ENCODE results near the gene ENDOD1. TPM values are rescaled to one million over a fixed set of nuclear protein-coding genes. Genes with fewer than 3 reads are reported as not detected.

The ENDOD1 gene
- total and polyA plus RNA-seq, 3 donors from 2014 or later: 28.9 to 71.8 (median 55.6) TPM

- H3K36me3 ChIP-seq (ENCODE audit: low read depth, missing control alignments): no peaks in the 10 kb centered on the region
- no peak for DNase-seq
- no peak overlapping the region for H3K4me3 ChIP-seq
- no peak overlapping the region for H3K27ac ChIP-seq
- TF ChIP-seq, protein P1, sequence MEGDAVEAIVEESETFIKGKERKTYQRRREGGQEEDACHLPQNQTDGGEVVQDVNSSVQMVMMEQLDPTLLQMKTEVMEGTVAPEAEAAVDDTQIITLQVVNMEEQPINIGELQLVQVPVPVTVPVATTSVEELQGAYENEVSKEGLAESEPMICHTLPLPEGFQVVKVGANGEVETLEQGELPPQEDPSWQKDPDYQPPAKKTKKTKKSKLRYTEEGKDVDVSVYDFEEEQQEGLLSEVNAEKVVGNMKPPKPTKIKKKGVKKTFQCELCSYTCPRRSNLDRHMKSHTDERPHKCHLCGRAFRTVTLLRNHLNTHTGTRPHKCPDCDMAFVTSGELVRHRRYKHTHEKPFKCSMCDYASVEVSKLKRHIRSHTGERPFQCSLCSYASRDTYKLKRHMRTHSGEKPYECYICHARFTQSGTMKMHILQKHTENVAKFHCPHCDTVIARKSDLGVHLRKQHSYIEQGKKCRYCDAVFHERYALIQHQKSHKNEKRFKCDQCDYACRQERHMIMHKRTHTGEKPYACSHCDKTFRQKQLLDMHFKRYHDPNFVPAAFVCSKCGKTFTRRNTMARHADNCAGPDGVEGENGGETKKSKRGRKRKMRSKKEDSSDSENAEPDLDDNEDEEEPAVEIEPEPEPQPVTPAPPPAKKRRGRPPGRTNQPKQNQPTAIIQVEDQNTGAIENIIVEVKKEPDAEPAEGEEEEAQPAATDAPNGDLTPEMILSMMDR (IDR thresholded peaks at IDR 0.05): no peak
- no peak for TF ChIP-seq POLR2A (IDR thresholded peaks at IDR 0.05)
- H3K27me3 ChIP-seq: no peaks in the 10 kb centered on the region
- intact Hi-C loops (cut with DNase I; ENCODE audit: low total_unique reads): no loop called here
- no peaks in the 10 kb centered on the region for H3K9me3 ChIP-seq
- 90 to 95% methylated on average over 8 of the region's 8 CpGs for WGBS, 2 donors
- H3K4me1 ChIP-seq: no peaks in the 10 kb centered on the region
Measured at GRCh38 chr11:95057959-95058358, 31.7 kb upstream of the ENDOD1 start.

DNA sequence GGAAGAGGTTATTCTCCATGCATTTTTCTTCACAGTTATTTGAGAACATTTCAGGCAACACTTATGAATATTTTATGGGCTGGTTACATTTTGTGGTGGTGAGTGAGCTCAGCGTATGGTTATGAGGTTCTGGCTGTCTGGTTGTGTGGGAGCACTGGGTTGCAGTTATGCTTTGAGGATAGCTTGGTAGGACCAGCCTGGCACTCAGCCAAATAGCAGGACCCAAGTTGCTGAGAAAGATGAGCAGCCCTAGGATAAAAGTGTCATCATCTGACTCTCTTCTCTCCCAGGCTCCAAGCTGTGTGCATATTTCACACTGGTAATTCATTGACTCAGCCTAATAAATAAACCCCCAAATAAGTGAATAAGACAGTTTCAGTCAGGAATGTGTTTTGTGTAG, 31.0 kb upstream of the ENDOD1 start:
- H3K4me1 ChIP-seq: no peaks in the 10 kb centered on the region
- no peak overlapping the region for H3K27ac ChIP-seq
- H3K4me3 ChIP-seq: no peak overlapping the region
- intact Hi-C loops (cut with DNase I; ENCODE audit: low total_unique reads): no loop called here
- H3K9me3 ChIP-seq: no peaks in the 10 kb centered on the region
- DNase-seq: no peak
- WGBS, 2 donors: 71 to 90% methylated on average over 1 of the region's 1 CpG
- H3K36me3 ChIP-seq (ENCODE audit: low read depth, missing control alignments): no peaks in the 10 kb centered on the region
- no peaks in the 10 kb centered on the region for H3K27me3 ChIP-seq
- TF ChIP-seq, protein P1 (IDR thresholded peaks at IDR 0.05): no peak
- no peak for TF ChIP-seq POLR2A (IDR thresholded peaks at IDR 0.05)

DNA sequence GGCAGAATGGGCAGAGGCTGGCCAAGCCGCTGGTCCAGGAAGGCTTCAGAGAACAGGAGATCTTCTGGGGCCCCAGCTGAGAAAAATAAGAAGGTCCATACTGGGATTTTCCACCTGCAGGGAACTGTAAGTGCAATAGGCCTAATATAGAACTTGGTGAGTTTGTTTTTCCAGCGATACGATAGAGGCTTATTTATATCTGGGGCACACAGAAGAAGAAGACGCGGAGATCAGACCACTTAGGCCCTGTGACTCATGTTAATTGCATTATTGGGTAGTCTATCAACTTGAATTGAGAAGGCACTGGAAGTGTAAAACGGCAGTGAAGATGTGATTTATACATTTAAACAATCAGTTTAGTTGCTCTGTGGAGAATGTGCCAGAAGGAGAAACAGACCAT, 30.6 kb upstream of the ENDOD1 start:
- intact Hi-C loops (cut with DNase I; ENCODE audit: low total_unique reads): no loop called here
- no peaks in the 10 kb centered on the region for H3K9me3 ChIP-seq

GRCh38 chr11:95065336-95065735, 24.3 kb upstream of the ENDOD1 start:
- Histone ChIP-seq H3K4me1 (peaks cover 7% of the 10 kb centered on the region), H3K27ac (no peak overlapping the region), H3K36me3 (ENCODE audit: low read depth, missing control alignments) (no peaks in the 10 kb centered on the region), H3K27me3 (no peaks in the 10 kb centered on the region), H3K9me3 (no peaks in the 10 kb centered on the region), H3K4me3 (no peak overlapping the region)
- no peak for TF ChIP-seq POLR2A (IDR thresholded peaks at IDR 0.05)
- TF ChIP-seq, protein P1 (IDR thresholded peaks at IDR 0.05): no peak
- intact Hi-C loops (cut with DNase I; ENCODE audit: low total_unique reads): loop anchor here (5.0 kb wide), 1 partner anchor 87 kb away; no protein-coding TSS in a partner anchor
- DNase-seq: no peak
- WGBS, 2 donors: 90 to 100% methylated on average over 1 of the region's 1 CpG

More for the DNA sequence above, 30.6 kb upstream of the ENDOD1 start:
- Histone ChIP-seq H3K27ac (no peak overlapping the region), H3K36me3 (ENCODE audit: low read depth, missing control alignments) (no peaks in the 10 kb centered on the region), H3K4me1 (no peaks in the 10 kb centered on the region), H3K4me3 (no peak overlapping the region), H3K27me3 (no peaks in the 10 kb centered on the region)
- TF ChIP-seq, protein P1 (IDR thresholded peaks at IDR 0.05): no peak
- no peak for TF ChIP-seq POLR2A (IDR thresholded peaks at IDR 0.05)
- no peak for DNase-seq
- WGBS, 2 donors: 82 to 89% methylated on average over 6 of the region's 6 CpGs

DNA sequence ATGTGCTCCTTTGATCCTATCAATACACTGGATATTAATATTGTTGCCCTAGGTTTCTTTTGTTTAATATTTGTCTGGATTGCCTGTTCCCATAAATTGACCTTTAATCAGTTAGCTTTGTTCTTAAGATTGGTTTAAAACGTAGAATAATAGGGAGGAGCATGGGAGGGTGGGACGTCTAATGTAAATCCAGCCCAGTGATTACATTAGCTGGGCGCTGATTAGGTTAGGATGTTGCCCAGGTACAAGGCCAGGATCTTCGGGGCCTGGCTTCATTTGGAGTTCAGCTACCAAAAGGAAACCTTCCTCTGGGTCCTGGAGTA, 23.0 kb upstream of the ENDOD1 start, which contains the start of gene SRSF8:
Gene SRSF8 (plus strand): TSS at position 204 of the 323 bp plus-strand sequence. CDS start 308 bp downstream, outside the sequence.
- H3K4me3 ChIP-seq: peak within 1 kb of the TSS; percentile 80 to 84
- no peaks in the 10 kb centered on the region for H3K36me3 ChIP-seq (ENCODE audit: low read depth, missing control alignments)
- H3K9me3 ChIP-seq: no peaks in the 10 kb centered on the region
- H3K27ac ChIP-seq: peak within 1 kb of the TSS; percentile 97
- H3K27me3 ChIP-seq: no peaks in the 10 kb centered on the region
- intact Hi-C loops (cut with DNase I; ENCODE audit: low total_unique reads): loop anchor here (5.0 kb wide), 1 partner anchor 86 kb away; no protein-coding TSS in a partner anchor
- 0% methylated on average over 4 of the region's 4 CpGs for WGBS, 2 donors
- peaks cover 7% of the 10 kb centered on the region for H3K4me1 ChIP-seq
- no peak for TF ChIP-seq POLR2A (IDR thresholded peaks at IDR 0.05)
- TF ChIP-seq, protein P1 (IDR thresholded peaks at IDR 0.05): no peak
- no peak for DNase-seq
